IMR-90 (cell line): ENCODE data around the gene PPP1R1C. TPM values are rescaled to one million over a fixed set of nuclear protein-coding genes. Genes with fewer than 3 reads are reported as not detected.

Experiments used
- ATAC-seq: fragments of 200-7000 bp; cut with Tn5 transposase; 2 replicates; pipeline ENCODE4 v1.9.1; 2020; ENCODE audit warnings: low read depth, mild to moderate bottlenecking, moderate library complexity
- BruUV-seq: library from RNA; stranded (reverse); fragments of 400-500 nt; replicated peaks from 2 replicates; lab custom pipeline; 2021; lab: Mats Ljungman, UMichigan
- CTCF ChIA-PET: fragments of 300-600 bp; formaldehyde crosslinking; extraction: SDS; loops from one replicate; lab custom pipeline; 2021; ENCODE audit warnings: antibody characterized with exemption; lab: Yijun Ruan, JAX
- POLR2A ChIA-PET: fragments of 300-600 bp; sonication (Branson Sonifier 250); formaldehyde crosslinking; loops from one replicate; lab custom pipeline; 2022; ENCODE audit warnings: antibody characterized with exemption; ENCODE audit not compliant: unreplicated experiment; lab: Charles Lee
- DNase-seq: peaks from one replicate; pipeline ENCODE4 v3.0.0; 2013
- H2AFZ ChIP-seq: replicated peaks from 2 replicates; pipeline ENCODE3; 2013; ENCODE audit warnings: low read length, mild to moderate bottlenecking; ENCODE audit not compliant: poor library complexity
- H2AK5ac ChIP-seq: 2 replicates; pipeline ENCODE4 v1.6.1; 2013; ENCODE audit warnings: low read depth, low read length, inconsistent platforms
- H2AK9ac ChIP-seq: replicated peaks from 2 replicates; pipeline ENCODE3; 2013; ENCODE audit warnings: mild to moderate bottlenecking, low read depth, low read length, moderate library complexity; ENCODE audit not compliant: poor library complexity
- H2BK120ac ChIP-seq: 2 replicates; pipeline ENCODE4 v1.6.1; 2013; ENCODE audit warnings: low read depth, low read length, inconsistent platforms
- H2BK15ac ChIP-seq: 3 replicates; pipeline ENCODE4 v1.6.1; 2013; ENCODE audit warnings: low read depth, low read length, inconsistent platforms
- H2BK20ac ChIP-seq: 2 replicates; pipeline ENCODE4 v1.6.1; 2013; ENCODE audit warnings: low read depth, mild to moderate bottlenecking, inconsistent platforms, low read length, moderate library complexity
- H2BK5ac ChIP-seq: 2 replicates; pipeline ENCODE4 v1.6.1; 2013; ENCODE audit warnings: mild to moderate bottlenecking, low read depth, low read length, inconsistent platforms; ENCODE audit not compliant: poor library complexity, severe bottlenecking
- H3K14ac ChIP-seq: replicated peaks from 2 replicates; pipeline ENCODE4 v1.6.1; 2013; ENCODE audit warnings: low read depth, low read length, inconsistent platforms
- H3K18ac ChIP-seq: 2 replicates; pipeline ENCODE4 v1.6.1; 2013; ENCODE audit warnings: low read depth, low read length, control low read depth
- H3K23ac ChIP-seq: 2 replicates; pipeline ENCODE4 v1.6.1; 2013; ENCODE audit warnings: low read depth, low read length, inconsistent platforms
- H3K27ac ChIP-seq: 2 replicates; pipeline ENCODE4 v1.5.1; 2013; ENCODE audit warnings: mild to moderate bottlenecking, control low read depth, low read length; ENCODE audit not compliant: insufficient read depth
- H3K27me3 ChIP-seq: 2 replicates; pipeline ENCODE4 v1.6.1; 2013; ENCODE audit warnings: low read length; ENCODE audit not compliant: control insufficient read depth, insufficient read depth
- H3K36me3 ChIP-seq: 2 replicates; pipeline ENCODE4 v1.6.1; 2013; ENCODE audit warnings: low read length, mixed read lengths; ENCODE audit not compliant: control insufficient read depth, insufficient read depth
- H3K4ac ChIP-seq: 2 replicates; pipeline ENCODE4 v1.6.1; 2013; ENCODE audit warnings: low read depth, low read length, inconsistent platforms
- H3K4me1 ChIP-seq: 2 replicates; pipeline ENCODE4 v1.6.1; 2013; ENCODE audit warnings: low read length, mixed read lengths; ENCODE audit not compliant: control insufficient read depth, insufficient read depth
- H3K4me2 ChIP-seq: 2 replicates; pipeline ENCODE4 v1.6.1; 2013; ENCODE audit warnings: low read depth, mild to moderate bottlenecking, control low read depth, low read length, moderate library complexity
- H3K4me3 ChIP-seq: 2 replicates; pipeline ENCODE4 v1.5.1; 2013; ENCODE audit warnings: low read depth, mild to moderate bottlenecking, control low read depth, low read length, moderate library complexity; ENCODE audit not compliant: insufficient read depth
- H3K56ac ChIP-seq: 2 replicates; pipeline ENCODE4 v1.6.1; 2013; ENCODE audit warnings: low read length, inconsistent platforms; ENCODE audit not compliant: insufficient read depth; ENCODE audit errors: extremely low read depth
- H3K79me1 ChIP-seq, 2 experiments: 2 replicates each; pipeline ENCODE4 v1.6.1; 2013; ENCODE audit warnings: low read length in 2 of 2, inconsistent platforms in 1 of 2, low read depth in 1 of 2
- H3K9ac ChIP-seq: 2 replicates; pipeline ENCODE4 v1.6.1; 2013; ENCODE audit warnings: low read depth, low read length, control low read depth
- H3K9me1 ChIP-seq: 2 replicates; pipeline ENCODE4 v1.6.1; 2013; ENCODE audit warnings: low read length, inconsistent platforms; ENCODE audit not compliant: insufficient read depth
- H3K9me3 ChIP-seq: 2 replicates; pipeline ENCODE4 v1.6.1; 2013; ENCODE audit warnings: low read length; ENCODE audit not compliant: control insufficient read depth, insufficient read depth
- H4K20me1 ChIP-seq: 2 replicates; pipeline ENCODE4 v1.6.1; 2013; ENCODE audit warnings: low read length, inconsistent platforms; ENCODE audit not compliant: insufficient read depth
- H4K5ac ChIP-seq: 2 replicates; pipeline ENCODE4 v1.6.1; 2013; ENCODE audit warnings: mild to moderate bottlenecking, low read depth, low read length, control low read depth
- H4K8ac ChIP-seq, 2 experiments: 2 replicates each; pipeline ENCODE4 v1.6.1; 2013; ENCODE audit warnings: low read depth in 2 of 2, low read length in 2 of 2, control low read depth in 1 of 2, inconsistent platforms in 1 of 2
- H4K91ac ChIP-seq: 2 replicates; pipeline ENCODE4 v1.6.1; 2013; ENCODE audit warnings: low read depth, low read length, inconsistent platforms; ENCODE audit not compliant: insufficient read depth
- CEBPB ChIP-seq: IDR thresholded peaks from 2 replicates; pipeline ENCODE4 v1.6.1; 2012; ENCODE audit warnings: low read depth, low read length, improper control_type of control experiment
- ELK1 ChIP-seq: fragments of 150-350 bp; IDR thresholded peaks from 2 replicates; pipeline ENCODE4 v1.6.1; 2016; ENCODE audit warnings: low read depth, mild to moderate bottlenecking, low read length, moderate library complexity, borderline replicate concordance
- MAZ ChIP-seq: IDR thresholded peaks from 2 replicates; pipeline ENCODE4 v1.6.1; 2012; ENCODE audit warnings: low read depth, mild to moderate bottlenecking, low read length, improper control_type of control experiment, moderate library complexity, borderline replicate concordance
- NFE2L2 ChIP-seq: fragments of 150-350 bp; IDR thresholded peaks from 2 replicates; pipeline ENCODE4 v1.6.1; 2016; ENCODE audit warnings: low read depth, mild to moderate bottlenecking, low read length
- POLR2A ChIP-seq: IDR thresholded peaks from 2 replicates; pipeline ENCODE4 v1.6.1; 2012; ENCODE audit warnings: mild to moderate bottlenecking, low read depth, low read length
- RFX5 ChIP-seq: IDR thresholded peaks from 2 replicates; pipeline ENCODE4 v1.8.0; 2012; ENCODE audit warnings: low read depth, mild to moderate bottlenecking, low read length, moderate library complexity
- WGBS, 2 experiments: methylation state at CpG; one replicate each; pipeline versions ENCODE4 v1.1.5 to v1.1.7; 2013; ENCODE audit warnings: missing lambda C conversion rate in 2 of 2; ENCODE audit not compliant: insufficient read length in 1 of 2; ENCODE audit errors: extremely low coverage in 2 of 2; 5-methylcytosine and 5-hydroxymethylcytosine counted together
- dilution Hi-C: fragments of 300-500 bp; cut with HindIII; formaldehyde crosslinking; loops from one replicate; pipeline ENCODE4 v1.14.3; 2018; ENCODE audit warnings: low sequenced_read_pairs; ENCODE audit not compliant: unreplicated experiment
- in situ Hi-C: fragments of 300-500 bp; cut with MboI; formaldehyde crosslinking; loops from 3 replicates; pipeline ENCODE4 v1.14.3; 2019; ENCODE audit warnings: low sequenced_read_pairs, inconsistent platforms, mixed read lengths
- intact Hi-C: fragments of 100-400 bp; cut with micrococcal nuclease; formaldehyde crosslinking; loops from 2 replicates; pipeline ENCODE4 v1.10.0; 2022
- polyA plus RNA-seq, 3 experiments: library from polyadenylated mRNA; depleted of rRNA; stranded (reverse); fragments of >200 nt; gene quantifications; 2 replicates each; pipeline ENCODE4 v1.2.3, GENCODE V29; 2012; ENCODE audit warnings: low replicate concordance in 1 of 3
- total RNA-seq: library from RNA; depleted of rRNA; stranded (reverse); fragments of >200 nt; gene quantifications from 2 replicates; pipeline ENCODE4 v1.2.3, GENCODE V29; 2012

Gene PPP1R1C
- total and polyA plus RNA-seq, 2 of the 4 experiments (the other 2 are of a cell fraction): 0.10 to 0.36 TPM

DNA sequence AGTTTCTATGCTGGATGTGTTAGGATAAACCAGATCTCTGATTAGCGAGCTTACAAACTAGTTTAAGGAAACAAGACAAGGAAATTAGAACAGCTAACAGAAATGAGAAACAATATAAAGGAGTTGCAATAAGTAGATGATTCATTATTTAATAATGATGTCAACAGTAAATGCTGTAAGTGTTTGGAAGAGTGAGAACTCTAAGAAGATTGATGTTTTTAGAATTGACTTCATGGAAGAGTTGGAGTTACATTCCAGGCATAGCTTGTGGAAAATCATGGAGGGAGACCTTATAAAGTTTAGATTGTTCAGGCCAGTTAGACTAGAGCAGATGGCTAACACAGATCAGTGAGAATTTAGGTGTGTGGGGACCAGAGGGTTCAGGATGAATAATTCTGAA lies 32.6 kb downstream of the PPP1R1C start:
- Histone ChIP-seq H3K27ac (no peak overlapping the region), H4K91ac (no peak overlapping the region), H2BK120ac (no peak overlapping the region), H2AK9ac (no peak overlapping the region), H3K9me3 (peaks cover 2% of the 10 kb centered on the region; the same call in 1 of the 2 replicates), H4K8ac (no peak overlapping the region; a peak in 1 of 4 replicates), H2BK20ac (no peak overlapping the region), H3K4me1 (no peaks in the 10 kb centered on the region), H4K5ac (no peak overlapping the region), H3K27me3 (no peaks in the 10 kb centered on the region), H2AFZ (no peak overlapping the region), H3K4ac (no peak overlapping the region), H3K14ac (no peak overlapping the region), H2BK5ac (peak overlapping the region; percentile 37), H4K20me1 (no peaks in the 10 kb centered on the region), H3K23ac (no peak overlapping the region), H3K18ac (no peak overlapping the region), H2BK15ac (no peak overlapping the region), H3K4me2 (no peak overlapping the region), H3K36me3 (no peaks in the 10 kb centered on the region), H3K9me1 (0 out of 2 replicates have a peak, but pooled peaks cover 3% of the 10 kb centered on the region), H3K56ac (no peak overlapping the region), H2AK5ac (no peak overlapping the region), H3K9ac (no peak overlapping the region), H3K79me1 (no peaks in the 10 kb centered on the region), H3K4me3 (no peak overlapping the region)
- peak; percentile 62 for DNase-seq
- intact Hi-C loops: no loop called here
- no TSS peak for BruUV-seq
- ChIA-PET POLR2A (no interaction called here), CTCF (interaction anchor here (1.3 kb wide), 1 partner anchor 19 kb away, joined by 4 read pairs; no protein-coding TSS in a partner anchor)
- no peak for TF ChIP-seq ELK1
- TF ChIP-seq RFX5: no peak
- 0 out of 2 replicates have a peak, but pooled peaks have one; percentile 15 for TF ChIP-seq CEBPB
- no peak for TF ChIP-seq NFE2L2
- TF ChIP-seq POLR2A: no peak
- TF ChIP-seq MAZ: no peak
- peak; percentile 70 for ATAC-seq
- whole genome bisulfite sequencing, 2 experiments: no CpG with 5 or more reads among the region's 1 CpG
- in situ Hi-C loops: no loop called here
- dilution Hi-C loops: no loop called here
